ENCODE data around the gene PCP2. TPM values are rescaled to one million over a fixed set of nuclear protein-coding genes. Genes with fewer than 3 reads are reported as not detected.

The PCP2 gene
- total RNA-seq, 1 donor: 0.63 TPM

GRCh38 chr19:7636691-7637373 is 3.3 kb upstream of the PCP2 start, which contains the start of gene STXBP2:
Gene STXBP2 (plus strand): TSS chr19:7637110. CDS start chr19:7637150, 40 bp downstream.
- Histone ChIP-seq H3K4me1 (ENCODE audit: insufficient read depth, low read length) (peaks cover 32% of the 10 kb centered on the region), H3K9me3 (ENCODE audit: low read depth, low read length) (no peaks in the 10 kb centered on the region), H3K4me3 (ENCODE audit: low read length) (peak within 1 kb of the TSS; percentile 80), H3K27me3 (ENCODE audit: insufficient read depth, low read length) (no peaks in the 10 kb centered on the region)

GRCh38 chr19:7636317-7636690 is 2.8 kb upstream of the PCP2 start:
- Histone ChIP-seq H3K27me3 (ENCODE audit: insufficient read depth, low read length) (no peaks in the 10 kb centered on the region), H3K4me3 (ENCODE audit: low read length) (peak overlapping the region; percentile 80), H3K4me1 (ENCODE audit: insufficient read depth, low read length) (peaks cover 32% of the 10 kb centered on the region), H3K9me3 (ENCODE audit: low read depth, low read length) (no peaks in the 10 kb centered on the region)

- H3K4me3 ChIP-seq (ENCODE audit: low read length): no peak overlapping the region
- H3K4me1 ChIP-seq (ENCODE audit: insufficient read depth, low read length): peaks cover 36% of the 10 kb centered on the region
- no peaks in the 10 kb centered on the region for H3K9me3 ChIP-seq (ENCODE audit: low read depth, low read length)
- H3K27me3 ChIP-seq (ENCODE audit: insufficient read depth, low read length): no peaks in the 10 kb centered on the region
These were observed 2.2 kb upstream of the PCP2 start for GRCh38 chr19:7635670-7636069.

GRCh38 chr19:7632340-7633203 is 947 bp downstream of the PCP2 start:
- Histone ChIP-seq H3K4me3 (ENCODE audit: low read length) (no peak overlapping the region), H3K9me3 (ENCODE audit: low read depth, low read length) (no peaks in the 10 kb centered on the region), H3K27me3 (ENCODE audit: insufficient read depth, low read length) (no peaks in the 10 kb centered on the region), H3K4me1 (ENCODE audit: insufficient read depth, low read length) (peaks cover 42% of the 10 kb centered on the region)

GRCh38 chr19:7631577-7631976 is 1.9 kb downstream of the PCP2 start:
- Histone ChIP-seq H3K9me3 (ENCODE audit: low read depth, low read length) (no peaks in the 10 kb centered on the region), H3K27me3 (ENCODE audit: insufficient read depth, low read length) (no peaks in the 10 kb centered on the region), H3K4me3 (ENCODE audit: low read length) (no peak overlapping the region), H3K4me1 (ENCODE audit: insufficient read depth, low read length) (peaks cover 39% of the 10 kb centered on the region)

- Histone ChIP-seq H3K9me3 (ENCODE audit: low read depth, low read length) (no peaks in the 10 kb centered on the region), H3K4me1 (ENCODE audit: insufficient read depth, low read length) (peaks cover 30% of the 10 kb centered on the region), H3K4me3 (ENCODE audit: low read length) (peak within 1 kb of the TSS; percentile 86), H3K27me3 (ENCODE audit: insufficient read depth, low read length) (no peaks in the 10 kb centered on the region)
These were observed 4.0 kb downstream of the PCP2 start, which contains the start of the genes PET100 and XAB2 for GRCh38 chr19:7629347-7630054. Gene PET100 (plus strand): TSS chr19:7629793. CDS start chr19:7629834, 41 bp downstream. Gene XAB2 (minus strand): TSS chr19:7629545. CDS start chr19:7629527, 18 bp downstream.

- Histone ChIP-seq H3K9me3 (ENCODE audit: low read depth, low read length) (no peaks in the 10 kb centered on the region), H3K27me3 (ENCODE audit: insufficient read depth, low read length) (no peaks in the 10 kb centered on the region), H3K4me3 (ENCODE audit: low read length) (peak overlapping the region; percentile 86), H3K4me1 (ENCODE audit: insufficient read depth, low read length) (peaks cover 30% of the 10 kb centered on the region)
These were observed 4.8 kb downstream of the PCP2 start for GRCh38 chr19:7628589-7629311.

- H3K9me3 ChIP-seq (ENCODE audit: low read depth, low read length): no peaks in the 10 kb centered on the region
- no peaks in the 10 kb centered on the region for H3K27me3 ChIP-seq (ENCODE audit: insufficient read depth, low read length)
- no peak overlapping the region for H3K4me3 ChIP-seq (ENCODE audit: low read length)
- H3K4me1 ChIP-seq (ENCODE audit: insufficient read depth, low read length): peaks cover 30% of the 10 kb centered on the region
These were observed 6.4 kb downstream of the PCP2 start for GRCh38 chr19:7627166-7627565.

GRCh38 chr19:7625763-7626372 is 7.7 kb downstream of the PCP2 start:
- H3K4me3 ChIP-seq (ENCODE audit: low read length): no peak overlapping the region
- no peaks in the 10 kb centered on the region for H3K9me3 ChIP-seq (ENCODE audit: low read depth, low read length)
- peaks cover 28% of the 10 kb centered on the region for H3K4me1 ChIP-seq (ENCODE audit: insufficient read depth, low read length)
- H3K27me3 ChIP-seq (ENCODE audit: insufficient read depth, low read length): no peaks in the 10 kb centered on the region

GRCh38 chr19:7624810-7625209 is 8.7 kb downstream of the PCP2 start:
- Histone ChIP-seq H3K27me3 (ENCODE audit: insufficient read depth, low read length) (no peaks in the 10 kb centered on the region), H3K4me1 (ENCODE audit: insufficient read depth, low read length) (peaks cover 17% of the 10 kb centered on the region), H3K9me3 (ENCODE audit: low read depth, low read length) (no peaks in the 10 kb centered on the region), H3K4me3 (ENCODE audit: low read length) (no peak overlapping the region)

- H3K9me3 ChIP-seq (ENCODE audit: low read depth, low read length): no peaks in the 10 kb centered on the region
- H3K27me3 ChIP-seq (ENCODE audit: insufficient read depth, low read length): no peaks in the 10 kb centered on the region
- peaks cover 15% of the 10 kb centered on the region for H3K4me1 ChIP-seq (ENCODE audit: insufficient read depth, low read length)
- H3K4me3 ChIP-seq (ENCODE audit: low read length): no peak overlapping the region
These were observed 9.6 kb downstream of the PCP2 start for GRCh38 chr19:7623725-7624603.

- peaks cover 7% of the 10 kb centered on the region for H3K4me1 ChIP-seq (ENCODE audit: insufficient read depth, low read length)
- no peaks in the 10 kb centered on the region for H3K27me3 ChIP-seq (ENCODE audit: insufficient read depth, low read length)
- H3K4me3 ChIP-seq (ENCODE audit: low read length): no peak overlapping the region
- no peaks in the 10 kb centered on the region for H3K9me3 ChIP-seq (ENCODE audit: low read depth, low read length)
These were observed 10.4 kb downstream of the PCP2 start for GRCh38 chr19:7622933-7623685.
